OCI-LY3 (cell line): ENCODE data around the gene CDX1.

Experiments
- H2AFZ ChIP-seq: fragments of 200-600, 300-600 bp; shearing (Covaris generic); 2 replicates; pipeline ENCODE4 v1.6.0; 2014; ENCODE audit warnings: antibody characterized with exemption, low read depth, low read length
- H3K27ac ChIP-seq: fragments of 200-600, 300-600 bp; sonication (generic); 2 replicates; pipeline ENCODE4 v1.5.1; 2014; ENCODE audit warnings: mild to moderate bottlenecking, low read length, moderate library complexity, mixed read lengths
- H3K27me3 ChIP-seq: fragments of 200-600, 300-600 bp; sonication (generic); 2 replicates; pipeline ENCODE4 v1.6.1; 2014; ENCODE audit warnings: low read depth, low read length, mixed read lengths
- H3K36me3 ChIP-seq: fragments of 200-600, 300-600 bp; sonication (generic); replicated peaks from 2 replicates; pipeline ENCODE3; 2014; ENCODE audit warnings: low read depth, low read length, mixed read lengths
- H3K4me1 ChIP-seq: fragments of 300-600, 200-600 bp; sonication (generic); 2 replicates; pipeline ENCODE4 v1.6.1; 2014; ENCODE audit warnings: low read length, mixed read lengths
- H3K4me2 ChIP-seq: fragments of 200-600, 300-600 bp; sonication (generic); 2 replicates; pipeline ENCODE4 v1.6.1; 2014; ENCODE audit warnings: low read length, mixed read lengths
- H3K4me3 ChIP-seq: fragments of 300-600, 200-600 bp; sonication (generic); 2 replicates; pipeline ENCODE4 v1.5.1; 2014; ENCODE audit warnings: antibody characterized with exemption, mild to moderate bottlenecking, low read length, moderate library complexity
- H3K79me2 ChIP-seq: fragments of 300-600, 200-600 bp; shearing (Covaris generic); 2 replicates; pipeline ENCODE4 v1.6.1; 2014; ENCODE audit warnings: mild to moderate bottlenecking, low read length, mixed read lengths
- H3K9ac ChIP-seq: fragments of 300-600, 200-600 bp; shearing (Covaris generic); 2 replicates; pipeline ENCODE4 v1.6.0; 2014; ENCODE audit warnings: mild to moderate bottlenecking, low read length, moderate library complexity
- H3K9me3 ChIP-seq: fragments of 200-600, 300-600 bp; shearing (Covaris generic); 2 replicates; pipeline ENCODE4 v1.6.1; 2014; ENCODE audit warnings: low read length, mixed read lengths; ENCODE audit not compliant: insufficient read depth
- H4K20me1 ChIP-seq: fragments of 200-600, 300-600 bp; sonication (generic); 2 replicates; pipeline ENCODE4 v1.6.1; 2016; ENCODE audit warnings: low read length, mixed read lengths; ENCODE audit not compliant: insufficient read depth
- EZH2phosphoT487 ChIP-seq: fragments of 200-600 bp; shearing (Covaris generic); IDR thresholded peaks from 2 replicates; pipeline ENCODE4 v1.6.1; 2018; ENCODE audit warnings: antibody characterized with exemption, mixed run types, low read depth
- TF ChIP-seq, protein P1 (sequence below): fragments of 200-600, 300-600 bp; sonication (generic); IDR thresholded peaks from 2 replicates; pipeline ENCODE4 v1.5.1; 2014; ENCODE audit warnings: antibody characterized with exemption, low read length, low read depth

CDX1 gene

DNA sequence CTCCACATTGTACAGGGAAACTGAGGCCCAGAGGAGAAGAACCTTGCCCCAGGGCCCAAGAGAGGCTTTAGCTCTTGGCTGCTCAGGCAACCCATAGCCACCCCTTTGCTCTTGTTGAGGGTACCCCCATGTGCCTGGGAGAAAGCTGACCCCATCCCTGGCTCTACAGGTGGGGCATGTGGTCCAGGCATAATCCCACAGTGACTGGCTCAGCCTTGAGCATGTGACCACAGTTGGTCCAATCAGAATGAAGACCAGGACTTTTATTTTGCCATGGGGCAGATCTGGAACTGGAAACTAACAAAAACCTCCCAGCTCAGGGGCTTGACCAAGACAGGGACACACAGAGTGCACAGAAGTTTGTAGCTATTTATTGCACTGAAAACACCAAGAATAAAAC lies 52.6 kb downstream of the CDX1 start:
- H3K4me1 ChIP-seq, result no peaks in the 10 kb centered on the region
- no peak overlapping the region for H3K27ac ChIP-seq
- no peaks in the 10 kb centered on the region for H4K20me1 ChIP-seq
- no peaks in the 10 kb centered on the region for H3K9me3 ChIP-seq
- no peak overlapping the region for H3K9ac ChIP-seq
- no peaks in the 10 kb centered on the region for H3K79me2 ChIP-seq
- H3K4me2 ChIP-seq, result no peak overlapping the region
- no peak overlapping the region for H3K4me3 ChIP-seq
- no peak for TF ChIP-seq EZH2phosphoT487
- TF ChIP-seq, protein P1, sequence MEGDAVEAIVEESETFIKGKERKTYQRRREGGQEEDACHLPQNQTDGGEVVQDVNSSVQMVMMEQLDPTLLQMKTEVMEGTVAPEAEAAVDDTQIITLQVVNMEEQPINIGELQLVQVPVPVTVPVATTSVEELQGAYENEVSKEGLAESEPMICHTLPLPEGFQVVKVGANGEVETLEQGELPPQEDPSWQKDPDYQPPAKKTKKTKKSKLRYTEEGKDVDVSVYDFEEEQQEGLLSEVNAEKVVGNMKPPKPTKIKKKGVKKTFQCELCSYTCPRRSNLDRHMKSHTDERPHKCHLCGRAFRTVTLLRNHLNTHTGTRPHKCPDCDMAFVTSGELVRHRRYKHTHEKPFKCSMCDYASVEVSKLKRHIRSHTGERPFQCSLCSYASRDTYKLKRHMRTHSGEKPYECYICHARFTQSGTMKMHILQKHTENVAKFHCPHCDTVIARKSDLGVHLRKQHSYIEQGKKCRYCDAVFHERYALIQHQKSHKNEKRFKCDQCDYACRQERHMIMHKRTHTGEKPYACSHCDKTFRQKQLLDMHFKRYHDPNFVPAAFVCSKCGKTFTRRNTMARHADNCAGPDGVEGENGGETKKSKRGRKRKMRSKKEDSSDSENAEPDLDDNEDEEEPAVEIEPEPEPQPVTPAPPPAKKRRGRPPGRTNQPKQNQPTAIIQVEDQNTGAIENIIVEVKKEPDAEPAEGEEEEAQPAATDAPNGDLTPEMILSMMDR, result no peak
- H2AFZ ChIP-seq, result no peak overlapping the region
- H3K27me3 ChIP-seq, result peaks cover 6% of the 10 kb centered on the region; the same call in 1 of the 2 replicates
- no peaks in the 10 kb centered on the region for H3K36me3 ChIP-seq

DNA sequence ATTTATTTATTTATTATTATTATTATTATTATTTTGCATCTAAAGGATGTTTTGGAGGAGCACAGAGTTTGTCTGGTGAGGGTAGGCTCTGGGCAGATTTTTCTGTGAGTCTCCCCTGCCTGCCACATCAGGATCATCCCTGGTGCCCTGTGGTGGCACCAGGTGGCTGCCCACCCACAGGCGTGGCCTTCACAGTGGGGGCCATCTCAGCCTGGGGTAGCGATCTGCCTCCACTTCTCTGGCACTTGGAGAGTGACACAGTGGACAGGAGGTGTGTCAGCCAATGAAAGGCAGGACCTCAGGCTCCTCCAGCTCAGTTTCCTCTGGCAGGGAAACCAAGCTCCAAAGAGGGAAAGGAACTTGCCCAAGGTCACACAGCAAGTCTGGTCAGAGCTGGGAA lies 53.3 kb downstream of the CDX1 start:
- TF ChIP-seq, protein P1, result no peak
- no peak for TF ChIP-seq EZH2phosphoT487

DNA sequence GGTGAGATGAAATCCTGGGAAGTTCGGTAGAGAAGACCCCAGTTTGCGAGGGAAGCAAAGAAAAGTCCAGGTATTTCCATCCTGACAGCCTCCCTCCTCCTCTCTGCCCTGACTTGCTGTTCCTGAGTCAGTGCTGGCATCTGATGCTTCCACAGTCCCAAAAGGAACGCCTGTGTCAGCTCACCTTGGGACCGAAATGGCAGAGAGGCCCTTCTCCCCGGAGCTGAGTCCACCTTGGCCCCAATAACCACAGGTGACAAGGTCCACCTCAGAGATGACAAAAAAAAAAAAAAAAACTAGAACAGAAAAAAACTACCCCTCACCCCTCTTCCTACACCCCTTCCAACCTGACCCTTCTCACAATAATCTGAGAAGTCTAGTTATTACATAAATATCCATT lies 54.9 kb downstream of the CDX1 start:
- Histone ChIP-seq H3K4me1 (no peaks in the 10 kb centered on the region), H3K9ac (no peak overlapping the region), H3K9me3 (no peaks in the 10 kb centered on the region), H3K79me2 (no peaks in the 10 kb centered on the region), H3K27ac (no peak overlapping the region), H3K27me3 (peaks cover 6% of the 10 kb centered on the region; the same call in 1 of the 2 replicates), H3K4me2 (no peak overlapping the region), H4K20me1 (no peaks in the 10 kb centered on the region), H2AFZ (no peak overlapping the region), H3K4me3 (no peak overlapping the region), H3K36me3 (no peaks in the 10 kb centered on the region)
- TF ChIP-seq EZH2phosphoT487, result no peak
- TF ChIP-seq, protein P1, result no peak

More for the DNA sequence above, 53.3 kb downstream of the CDX1 start:
- Histone ChIP-seq H3K4me2 (no peak overlapping the region), H3K79me2 (no peaks in the 10 kb centered on the region), H3K27ac (no peak overlapping the region), H3K4me1 (no peaks in the 10 kb centered on the region), H3K4me3 (no peak overlapping the region), H2AFZ (no peak overlapping the region), H3K27me3 (peaks cover 6% of the 10 kb centered on the region; the same call in 1 of the 2 replicates), H4K20me1 (no peaks in the 10 kb centered on the region), H3K9me3 (no peaks in the 10 kb centered on the region), H3K9ac (no peak overlapping the region), H3K36me3 (no peaks in the 10 kb centered on the region)

DNA sequence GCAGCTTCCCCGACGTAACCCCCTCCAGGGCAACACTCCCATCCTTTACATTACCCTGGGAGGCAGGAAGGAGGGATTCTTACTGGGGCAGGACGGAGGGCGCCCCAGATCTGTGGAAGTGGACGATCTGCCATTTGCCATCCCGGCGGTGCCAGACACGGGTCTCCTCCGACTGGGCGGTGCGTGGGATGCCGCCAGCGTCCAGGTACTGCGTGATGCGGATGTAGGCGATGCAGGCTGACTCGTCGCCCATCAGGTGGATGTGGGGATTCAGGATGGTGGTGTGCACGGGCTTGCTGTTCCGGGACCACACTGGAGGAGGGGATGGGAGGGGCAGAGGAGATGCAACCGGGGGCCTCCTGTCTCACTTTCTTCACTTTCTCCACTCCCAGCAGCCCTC lies 56.3 kb downstream of the CDX1 start:
- TF ChIP-seq EZH2phosphoT487, result no peak
- TF ChIP-seq, protein P1, result no peak
- H2AFZ ChIP-seq, result no peak overlapping the region

More for the DNA sequence above, 56.3 kb downstream of the CDX1 start:
- no peak overlapping the region for H3K4me3 ChIP-seq
- H3K9me3 ChIP-seq, result no peaks in the 10 kb centered on the region
- no peak overlapping the region for H3K9ac ChIP-seq
- H3K4me2 ChIP-seq, result no peak overlapping the region
- no peaks in the 10 kb centered on the region for H4K20me1 ChIP-seq
- no peaks in the 10 kb centered on the region for H3K4me1 ChIP-seq
- no peak overlapping the region for H3K27ac ChIP-seq
- peaks cover 1% of the 10 kb centered on the region; the same call in 1 of the 2 replicates for H3K27me3 ChIP-seq
- no peaks in the 10 kb centered on the region for H3K36me3 ChIP-seq
- H3K79me2 ChIP-seq, result no peaks in the 10 kb centered on the region
